ENCODE data around the gene ALDH4A1.

Gene ALDH4A1

DNA sequence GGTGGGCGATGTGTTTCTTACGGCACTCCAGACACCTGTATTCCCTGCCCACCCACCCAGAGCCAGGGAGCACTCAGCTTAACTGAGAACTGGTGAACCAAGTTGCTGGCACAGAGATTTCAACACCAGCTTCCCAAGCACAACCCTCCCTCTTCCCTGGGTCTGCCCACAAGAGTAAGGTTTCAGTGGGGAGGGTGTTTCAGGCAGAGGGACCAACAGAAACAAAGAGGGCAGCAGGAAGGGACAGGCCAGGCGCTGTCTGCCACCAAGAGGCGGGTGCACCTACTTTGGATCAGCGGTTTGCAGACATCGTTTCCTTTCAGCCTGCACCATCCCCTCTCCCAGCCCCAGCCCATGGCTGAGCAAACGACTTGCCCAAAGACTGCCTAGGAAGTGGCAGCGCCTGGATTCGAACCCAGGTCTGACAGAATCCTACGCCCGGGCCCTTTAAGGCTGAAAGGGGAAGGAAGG is 21.9 kb upstream of the ALDH4A1 start:
- no peak overlapping the region for H3K4me3 ChIP-seq (ENCODE audit: low read depth, low read length)

DNA sequence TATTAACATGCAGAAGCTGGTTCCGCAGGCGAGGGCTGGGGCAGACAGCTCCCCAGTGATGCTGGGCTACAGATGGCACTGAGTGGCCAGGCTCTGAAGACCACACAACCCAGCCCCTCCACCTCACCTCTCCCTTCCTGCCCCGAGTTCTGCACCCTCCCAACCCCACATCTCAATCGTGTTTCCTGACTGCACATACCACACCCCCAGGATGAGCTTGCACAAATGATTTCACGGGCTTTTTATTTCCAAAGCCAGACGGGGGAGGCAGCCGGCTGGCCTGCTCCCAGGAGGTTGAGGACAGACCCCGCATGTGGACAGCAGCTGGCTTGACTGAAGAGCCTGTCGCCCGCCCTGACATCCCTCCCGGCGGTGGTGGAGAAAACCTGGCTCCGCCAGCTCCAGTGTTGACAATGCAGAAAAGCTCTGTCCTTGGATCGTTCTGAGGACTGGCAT is 21.4 kb upstream of the ALDH4A1 start:
- no peak overlapping the region for H3K4me3 ChIP-seq (ENCODE audit: low read depth, low read length)
- DNase-seq (ENCODE audit: low read depth): no peak

More for the DNA sequence above, 21.9 kb upstream of the ALDH4A1 start:
- no peak for DNase-seq (ENCODE audit: low read depth)

- no peak overlapping the region for H3K4me3 ChIP-seq (ENCODE audit: low read depth, low read length)
- DNase-seq (ENCODE audit: low read depth): no peak
Observed at GRCh38 chr1:18922848-18923755, 20.7 kb upstream of the ALDH4A1 start.

DNA sequence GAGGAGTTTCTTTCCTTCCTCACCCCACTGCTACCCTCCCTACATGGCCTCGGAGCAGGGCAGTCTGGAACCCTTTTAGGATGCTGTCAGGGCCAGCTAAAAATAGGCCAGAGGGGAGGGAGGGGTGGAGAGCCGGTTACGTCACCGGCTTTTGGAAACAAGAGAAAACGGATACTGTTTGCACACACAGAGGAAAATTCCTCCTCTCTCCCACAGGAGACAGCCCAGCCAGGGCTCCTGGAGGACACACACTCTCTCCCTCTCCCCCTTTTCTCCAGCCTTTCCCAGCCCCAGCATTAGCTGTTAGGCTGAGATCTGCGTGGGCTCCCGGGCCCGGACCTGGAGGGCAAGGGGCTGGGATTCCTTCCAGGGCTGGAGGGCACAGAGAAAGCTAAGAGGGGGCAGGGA is 20.0 kb upstream of the ALDH4A1 start:
- DNase-seq (ENCODE audit: low read depth): no peak
- no peak overlapping the region for H3K4me3 ChIP-seq (ENCODE audit: low read depth, low read length)

- no peak for DNase-seq (ENCODE audit: low read depth)
- no peak overlapping the region for H3K4me3 ChIP-seq (ENCODE audit: low read depth, low read length)
Observed at GRCh38 chr1:18921516-18922251, 19.3 kb upstream of the ALDH4A1 start.

GRCh38 chr1:18920931-18921330 is 18.6 kb upstream of the ALDH4A1 start:
- DNase-seq (ENCODE audit: low read depth): no peak
- H3K4me3 ChIP-seq (ENCODE audit: low read depth, low read length): no peak overlapping the region

DNA sequence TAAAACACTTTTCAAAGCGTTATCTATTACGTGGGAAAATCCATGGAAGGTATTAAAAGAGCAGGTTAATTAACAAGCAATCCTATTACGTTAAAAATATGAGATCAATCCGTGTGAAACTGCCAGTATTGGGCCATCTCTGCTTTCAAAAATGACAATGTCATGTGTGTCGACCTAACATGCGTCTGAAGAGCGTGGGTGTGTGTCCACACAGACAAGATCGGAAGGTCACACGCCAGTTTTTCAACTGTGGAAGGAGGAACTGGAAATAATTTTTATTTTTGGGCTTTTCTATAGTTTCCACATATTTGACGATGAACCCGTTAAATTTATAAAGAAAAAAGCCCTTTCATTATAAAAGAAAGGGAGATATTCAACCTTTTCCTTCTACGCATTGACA is 17.6 kb upstream of the ALDH4A1 start:
- DNase-seq (ENCODE audit: low read depth): no peak
- H3K4me3 ChIP-seq (ENCODE audit: low read depth, low read length): no peak overlapping the region

DNA sequence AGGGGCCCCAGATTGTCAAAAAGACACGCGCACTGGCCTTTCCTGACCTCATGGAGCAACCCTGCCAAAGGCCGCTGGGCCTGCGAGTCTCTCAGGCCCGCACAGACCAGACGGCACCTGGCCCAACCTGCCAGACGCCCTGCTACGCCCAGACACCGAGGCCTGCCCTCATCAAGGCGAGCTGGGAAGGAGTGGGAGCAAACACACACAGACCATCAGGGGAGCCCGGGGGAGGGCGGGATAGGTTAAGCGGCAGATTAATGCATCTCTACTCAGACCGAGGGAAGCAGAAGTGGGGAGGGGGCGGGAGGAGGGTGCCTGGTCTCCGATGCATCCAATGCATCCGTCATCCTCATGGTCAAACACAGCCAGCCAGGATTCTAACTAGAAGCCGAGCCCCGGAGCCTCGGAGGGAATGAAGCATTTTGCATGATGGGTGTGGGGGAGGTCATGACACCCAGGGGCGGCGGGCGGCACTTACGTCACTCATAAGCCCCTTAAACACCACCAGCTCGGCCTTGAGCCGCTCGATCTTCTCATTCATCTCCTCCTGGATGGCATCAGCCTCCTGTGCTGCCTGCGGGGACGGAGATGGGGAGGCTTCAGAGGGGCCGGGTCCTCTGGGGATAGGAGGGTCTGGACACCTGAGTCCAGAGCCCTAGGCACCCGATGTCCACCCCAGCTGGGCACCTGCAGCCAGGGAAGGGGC is 17.0 kb upstream of the ALDH4A1 start:
- DNase-seq (ENCODE audit: low read depth): no peak
- H3K4me3 ChIP-seq (ENCODE audit: low read depth, low read length): no peak overlapping the region

DNA sequence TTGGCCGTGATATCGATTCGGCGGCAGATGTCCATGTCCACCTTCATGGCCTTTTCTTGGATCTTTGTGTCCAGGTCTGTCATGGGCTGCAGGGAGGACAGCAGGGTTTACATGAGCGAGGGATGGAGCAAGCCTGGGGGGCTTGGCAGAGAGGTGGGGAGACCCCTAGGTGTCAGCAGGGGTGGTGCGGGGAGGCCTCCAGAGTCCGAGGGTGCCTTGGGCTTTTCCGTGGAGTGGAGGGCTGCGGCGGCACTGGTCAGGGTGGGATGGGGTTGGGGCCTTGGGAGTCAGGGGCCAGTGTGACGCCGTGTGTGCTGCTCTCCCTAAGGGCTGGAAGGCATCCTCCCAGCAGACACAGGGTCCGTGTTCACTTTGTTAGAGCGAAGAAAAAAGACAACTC is 16.1 kb upstream of the ALDH4A1 start:
- no peak overlapping the region for H3K4me3 ChIP-seq (ENCODE audit: low read depth, low read length)
- no peak for DNase-seq (ENCODE audit: low read depth)

DNA sequence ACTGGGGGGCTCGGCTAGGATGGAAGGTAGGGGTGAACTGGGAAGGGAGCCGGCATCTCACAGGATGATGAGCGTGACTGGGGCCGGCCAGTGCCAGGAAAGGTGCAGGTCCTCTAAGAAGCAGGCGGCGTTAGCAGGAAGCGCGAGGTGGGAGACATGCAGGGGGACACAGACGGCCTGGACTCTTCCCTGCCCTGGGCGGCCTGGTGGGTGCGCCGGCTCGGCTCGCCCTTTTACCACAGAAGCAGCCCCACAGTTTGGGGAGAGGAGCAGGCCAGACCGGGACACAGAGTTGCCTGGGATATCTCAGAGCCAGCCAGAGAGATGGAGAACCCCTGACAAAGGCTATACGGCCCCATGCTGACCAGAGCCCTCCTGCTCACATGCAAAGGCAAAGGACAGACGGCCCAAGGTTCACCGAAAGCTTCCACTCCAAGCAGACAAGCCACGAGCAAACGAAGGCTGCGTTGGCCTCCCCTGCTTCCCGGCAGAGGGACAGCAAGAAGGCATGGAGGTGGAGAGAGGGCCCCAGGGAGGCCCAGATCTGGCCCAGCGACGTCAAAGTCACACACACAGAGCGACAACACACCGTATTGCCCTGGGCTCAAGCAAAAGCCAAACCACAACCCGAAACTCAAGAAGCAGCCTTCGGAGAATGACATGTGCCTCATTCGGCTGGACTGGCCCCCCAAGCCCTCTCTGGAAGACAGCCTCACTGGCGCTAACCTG is 14.9 kb upstream of the ALDH4A1 start:
- no peak overlapping the region for H3K4me3 ChIP-seq (ENCODE audit: low read depth, low read length)
- DNase-seq (ENCODE audit: low read depth): no peak

DNA sequence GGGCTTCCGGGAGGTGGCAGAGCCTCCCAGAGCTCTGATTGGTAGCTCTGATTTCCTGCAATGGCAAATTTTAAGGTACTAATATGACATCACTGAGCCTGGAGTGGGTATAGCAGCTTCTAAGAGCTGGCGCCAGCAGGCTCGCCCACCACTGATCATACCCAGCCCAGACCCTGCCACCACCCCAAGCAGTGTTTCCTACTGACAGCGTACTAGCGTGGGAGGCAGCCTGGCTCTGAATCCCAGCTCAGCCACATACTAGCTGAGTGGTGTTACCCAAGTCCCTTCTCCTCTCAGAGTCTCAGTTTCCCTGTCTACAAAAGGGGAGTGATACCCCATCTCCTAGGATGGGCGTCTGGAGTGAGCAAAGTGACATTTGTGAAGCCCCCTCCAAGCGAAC is 13.0 kb upstream of the ALDH4A1 start:
- no peak for DNase-seq (ENCODE audit: low read depth)
- no peak overlapping the region for H3K4me3 ChIP-seq (ENCODE audit: low read depth, low read length)

- no peak for DNase-seq (ENCODE audit: low read depth)
- no peak overlapping the region for H3K4me3 ChIP-seq (ENCODE audit: low read depth, low read length)
Observed at GRCh38 chr1:18913065-18913835, 10.9 kb upstream of the ALDH4A1 start.

DNA sequence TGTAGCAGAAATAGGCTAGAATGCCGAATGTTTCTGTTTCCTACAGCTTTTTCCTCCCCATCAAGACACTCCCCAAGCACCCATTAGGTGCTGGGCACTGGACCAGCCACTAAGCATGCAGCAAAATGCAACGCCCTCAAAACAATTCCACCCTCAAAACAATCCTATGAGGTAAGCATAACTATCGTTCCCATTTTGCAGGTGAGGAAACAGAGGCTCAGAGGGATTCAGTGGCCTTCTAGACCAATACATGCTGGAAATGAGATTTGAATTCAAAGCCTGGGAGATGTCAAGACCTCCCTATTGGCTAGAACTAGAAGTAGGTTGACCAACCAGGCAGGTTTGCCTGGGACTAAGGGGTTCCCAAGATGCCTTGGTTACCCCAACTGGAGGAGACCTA is 10.2 kb upstream of the ALDH4A1 start:
- DNase-seq (ENCODE audit: low read depth): no peak
- H3K4me3 ChIP-seq (ENCODE audit: low read depth, low read length): no peak overlapping the region

DNA sequence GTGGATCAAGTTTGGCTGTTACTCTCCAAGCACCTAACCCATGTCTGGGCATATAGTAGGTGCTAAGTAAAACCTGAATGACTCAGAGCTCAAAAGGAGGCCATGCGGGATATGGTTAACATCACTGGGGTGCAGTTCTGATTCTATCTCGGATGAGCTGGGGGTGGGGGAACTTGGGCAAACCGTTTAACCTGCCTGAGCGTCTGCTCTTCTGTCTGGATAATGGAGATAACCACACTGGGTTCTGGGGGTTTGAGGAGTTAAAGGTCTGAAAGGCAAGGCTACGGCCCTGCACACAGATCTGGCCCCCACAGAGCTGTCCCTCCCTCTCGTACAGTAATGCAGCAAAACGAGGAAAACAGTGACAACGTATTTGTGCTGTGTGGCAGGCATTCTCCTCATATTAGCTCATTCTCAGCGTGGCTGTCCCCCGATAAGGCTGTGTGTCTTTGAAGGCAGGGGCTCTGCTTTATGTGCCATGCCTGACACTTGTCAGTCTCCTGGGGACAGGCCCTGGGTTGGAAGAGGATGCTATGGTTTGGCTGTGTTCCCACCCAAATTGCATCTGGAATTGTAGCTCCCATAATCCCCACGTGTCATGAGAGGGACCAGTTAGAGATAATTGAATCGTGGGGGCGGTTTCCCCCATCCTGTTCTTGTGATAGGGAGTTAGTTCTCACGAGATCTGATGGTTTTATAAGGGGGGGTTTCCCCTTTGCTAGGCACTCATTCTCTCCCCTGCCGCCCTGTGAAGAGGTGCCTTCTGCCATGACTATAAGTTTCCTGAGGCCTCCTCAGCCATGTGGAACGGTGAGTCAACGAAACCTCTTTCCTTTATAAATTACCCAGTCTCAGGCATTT is 6.8 kb upstream of the ALDH4A1 start:
- no peak for DNase-seq (ENCODE audit: low read depth)
- H3K4me3 ChIP-seq (ENCODE audit: low read depth, low read length): no peak overlapping the region

DNA sequence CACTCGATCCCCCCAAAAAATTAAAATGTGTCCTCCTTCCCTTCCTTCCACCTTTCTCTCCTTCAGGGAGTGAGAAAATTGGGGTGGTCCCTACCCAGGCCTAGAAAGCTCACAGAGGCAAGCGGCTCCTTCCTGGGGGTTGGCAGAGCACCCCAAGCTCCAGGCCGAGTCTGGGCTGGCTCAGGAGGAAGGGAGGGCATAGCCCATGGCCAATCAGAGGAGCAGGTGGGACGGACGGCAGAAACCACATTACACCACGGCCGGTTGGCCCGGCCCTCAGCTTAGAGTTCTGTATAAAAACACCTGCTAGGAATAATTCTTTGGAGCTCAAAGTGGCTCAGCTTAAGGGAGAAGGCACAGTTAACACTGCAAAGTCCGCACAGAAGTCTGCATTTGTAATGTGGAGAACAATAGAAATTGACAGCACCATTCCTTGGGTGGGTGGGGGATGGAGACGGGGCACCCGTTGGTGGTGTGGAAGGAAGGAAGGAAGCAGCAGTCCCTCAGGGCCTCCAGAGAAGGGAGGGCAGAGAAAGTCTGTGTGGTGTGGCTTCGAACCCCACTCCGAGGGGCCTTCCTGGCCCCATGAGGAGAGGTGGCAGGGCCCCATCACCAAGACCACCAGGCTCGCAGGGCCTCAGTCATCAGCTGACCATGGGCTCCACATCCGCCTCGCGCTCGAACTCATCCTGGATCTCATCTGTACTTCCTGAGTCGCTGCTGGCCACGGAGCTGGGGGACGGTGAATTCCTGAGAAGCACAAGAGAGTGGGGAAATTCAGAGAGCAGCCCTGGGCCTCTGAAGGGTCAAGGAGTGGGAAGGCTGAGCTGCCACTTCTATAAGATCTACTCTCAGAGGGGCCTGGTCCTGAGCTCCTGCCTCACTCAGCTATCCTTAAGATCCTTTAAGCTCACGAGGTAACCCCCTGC is 5.8 kb upstream of the ALDH4A1 start:
- no peak overlapping the region for H3K4me3 ChIP-seq (ENCODE audit: low read depth, low read length)
- DNase-seq (ENCODE audit: low read depth): no peak

GRCh38 chr1:18907021-18907916 is 4.9 kb upstream of the ALDH4A1 start:
- no peak overlapping the region for H3K4me3 ChIP-seq (ENCODE audit: low read depth, low read length)
- DNase-seq (ENCODE audit: low read depth): no peak

All from skeletal muscle cell (primary cell).